ENCODE results near the gene DNAJB6.

DNAJB6 gene

GRCh38 chr7:157371296-157371695 lies 34.5 kb downstream of the DNAJB6 start:
- DNase-seq = no peak

GRCh38 chr7:157372300-157373232 lies 35.8 kb downstream of the DNAJB6 start:
- no peak for DNase-seq

GRCh38 chr7:157373493-157373892 lies 36.7 kb downstream of the DNAJB6 start:
- DNase-seq = no peak

GRCh38 chr7:157375410-157375809 lies 38.6 kb downstream of the DNAJB6 start:
- DNase-seq = no peak

GRCh38 chr7:157377436-157378124 lies 40.8 kb downstream of the DNAJB6 start:
- no peak for DNase-seq

- DNase-seq = no peak
Measured at GRCh38 chr7:157378390-157378789, 41.6 kb downstream of the DNAJB6 start.

- no peak for DNase-seq
Measured at GRCh38 chr7:157379493-157379892, 42.7 kb downstream of the DNAJB6 start.

GRCh38 chr7:157380416-157380815 lies 43.6 kb downstream of the DNAJB6 start:
- DNase-seq = no peak

- DNase-seq = no peak
Measured at GRCh38 chr7:157383868-157384267, 47.1 kb downstream of the DNAJB6 start.

GRCh38 chr7:157384301-157384700 lies 47.5 kb downstream of the DNAJB6 start:
- DNase-seq = no peak

GRCh38 chr7:157386979-157387800 lies 50.4 kb downstream of the DNAJB6 start:
- no peak for DNase-seq

- no peak for DNase-seq
Measured at GRCh38 chr7:157388301-157388700, 51.5 kb downstream of the DNAJB6 start.

- DNase-seq = no peak
Measured at GRCh38 chr7:157389951-157390730, 53.3 kb downstream of the DNAJB6 start.

GRCh38 chr7:157391036-157391710 lies 54.4 kb downstream of the DNAJB6 start:
- no peak for DNase-seq

GRCh38 chr7:157392256-157393037 lies 55.6 kb downstream of the DNAJB6 start:
- no peak for DNase-seq

GRCh38 chr7:157394246-157395191 lies 57.7 kb downstream of the DNAJB6 start:
- DNase-seq = no peak

GRCh38 chr7:157395206-157395605 lies 58.4 kb downstream of the DNAJB6 start:
- no peak for DNase-seq

GRCh38 chr7:157396316-157397035 lies 59.7 kb downstream of the DNAJB6 start:
- DNase-seq = no peak
